GM19467 (cell line): Measurements from ENCODE around the gene TMEM45B.

Source experiments
- ATAC-seq: cut with Tn5 transposase; IDR thresholded peaks from one replicate; pipeline ENCODE4 v1.9.1; 2021; ENCODE audit warnings: mild to moderate bottlenecking, moderate library complexity; ENCODE audit not compliant: unreplicated experiment

The TMEM45B gene

DNA sequence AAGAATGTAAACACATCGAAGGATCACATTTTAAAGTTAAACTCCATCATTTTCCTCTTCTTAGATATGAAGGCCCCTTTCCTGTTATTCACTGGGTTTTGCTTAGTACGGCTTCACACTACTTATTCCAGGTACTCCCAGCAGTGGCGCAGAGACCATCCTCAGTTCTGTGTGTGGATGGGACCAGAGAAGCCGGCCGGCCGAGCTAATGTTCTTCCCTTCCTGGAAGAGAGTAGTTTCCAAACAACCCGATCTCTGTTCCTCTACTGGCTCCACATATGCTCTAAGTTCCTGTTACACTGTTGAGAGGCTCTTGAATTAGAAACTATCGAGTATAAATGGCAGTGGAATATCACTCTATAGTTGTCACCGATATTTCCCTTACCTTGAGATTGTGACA lies 80.4 kb downstream of the TMEM45B start:
- ATAC-seq = no peak

DNA sequence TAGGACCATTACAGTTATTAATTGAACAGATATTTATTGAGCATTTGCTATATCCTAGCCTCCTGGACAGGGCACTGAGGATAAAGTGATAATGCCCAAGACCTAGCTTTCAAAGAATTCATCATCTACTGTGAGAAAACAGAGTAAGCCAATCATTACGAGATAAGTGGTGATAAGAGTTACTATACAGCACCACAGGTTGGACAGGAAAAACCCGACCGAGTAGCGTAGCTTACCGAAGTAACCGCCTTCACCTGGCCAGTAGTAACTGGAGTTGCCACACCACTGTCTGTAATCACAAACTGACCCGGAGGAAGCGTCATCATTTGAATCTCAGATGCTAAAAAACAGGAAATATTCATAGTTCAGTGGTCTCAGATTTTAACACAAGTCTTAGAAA lies 89.8 kb downstream of the TMEM45B start:
- ATAC-seq = no peak
